HEK293 (cell line): ENCODE data around the gene FIGN.

Source experiments
- CTCF ChIP-seq: fragments of 450-650 bp; formaldehyde crosslinking; IDR thresholded peaks from 2 replicates; pipeline ENCODE4 v1.5.1; 2016; ENCODE audit warnings: missing biosample characterization, missing genetic modification characterization
- HOXA7 ChIP-seq: sonication (generic); formaldehyde crosslinking; IDR thresholded peaks from 2 replicates; pipeline ENCODE4 v1.8.1; 2022; ENCODE audit warnings: missing genetic modification reagents, borderline replicate concordance
- ZBTB48 ChIP-seq: fragments of 450-650 bp; formaldehyde crosslinking; IDR thresholded peaks from 2 replicates; pipeline ENCODE4 v1.5.1; 2016; ENCODE audit warnings: missing biosample characterization, missing genetic modification characterization
- ZNF175 ChIP-seq: fragments of 450-650 bp; formaldehyde crosslinking; IDR thresholded peaks from 2 replicates; pipeline ENCODE4 v1.5.1; 2016; ENCODE audit warnings: missing biosample characterization, missing genetic modification characterization
- ZNF274 ChIP-seq, 2 experiments: fragments of 200-500 bp in 1 of 2; fragments of 450-650 bp in 1 of 2; sonication (Bioruptor generic) in 1 of 2; formaldehyde crosslinking in 1 of 2; IDR thresholded peaks; 2 replicates each; pipeline versions ENCODE4 v1.5.1 to v1.6.1; 2014 to 2016; ENCODE audit warnings: borderline replicate concordance in 1 of 2, inconsistent platforms in 1 of 2, low read length in 1 of 2, missing biosample characterization in 1 of 2, missing genetic modification characterization in 1 of 2
- ZNF501 ChIP-seq: fragments of 450-650 bp; formaldehyde crosslinking; IDR thresholded peaks from 2 replicates; pipeline ENCODE4 v1.5.1; 2016; ENCODE audit warnings: missing biosample characterization, missing genetic modification characterization
- ZNF571 ChIP-seq: fragments of 450-650 bp; formaldehyde crosslinking; IDR thresholded peaks from 2 replicates; pipeline ENCODE4 v1.5.0; 2017; ENCODE audit warnings: missing biosample characterization, missing genetic modification characterization
- ZNF580 ChIP-seq: fragments of 450-650 bp; formaldehyde crosslinking; IDR thresholded peaks from 2 replicates; pipeline ENCODE4 v1.5.1; 2016; ENCODE audit warnings: missing biosample characterization, missing genetic modification characterization
- ZXDB ChIP-seq: fragments of 450-650 bp; formaldehyde crosslinking; IDR thresholded peaks from 2 replicates; pipeline ENCODE4 v1.5.1; 2016; ENCODE audit warnings: missing biosample characterization, missing genetic modification characterization

GRCh38 chr2:163697429-163697828 is 38.4 kb downstream of the FIGN start:
- TF ChIP-seq ZNF571 (no peak), HOXA7 (CRISPR knock-in tag) (no peak), ZNF175 (no peak), ZNF501 (no peak), CTCF (no peak), ZNF580 (tag by site-specific recombination) (no peak), ZNF274 (IDR thresholded peaks at IDR 0.05; ENCODE audit: low read length) (no peak), ZNF274 (tag by site-specific recombination; IDR thresholded peaks at IDR 0.05; ENCODE audit: borderline replicate concordance) (no peak), ZBTB48 (tag by site-specific recombination) (no peak), ZXDB (no peak)
